ENCODE measurements around the gene DBH. TPM values are rescaled to one million over a fixed set of nuclear protein-coding genes. Genes with fewer than 3 reads are reported as not detected.
"Not testable (repeated sequence)": the region's sequence is repeated elsewhere in the genome, so short reads cannot be mapped to it uniquely, and the experiment has no call there.

The DBH gene
- total RNA-seq, 1 donor from 2014 or later, result 0.13 TPM

GRCh38 chr9:133616643-133617405 lies 19.3 kb upstream of the DBH start:
- ATAC-seq, result no peak
- intact Hi-C loops (cut with DNase I), result no loop called here

GRCh38 chr9:133618726-133619125 lies 17.4 kb upstream of the DBH start:
- ATAC-seq (no peak), DNase-seq (ENCODE audit: low spot score) (no peak)
- intact Hi-C loops (cut with DNase I), result no loop called here

More at GRCh38 chr9:133616643-133617405, 19.3 kb upstream of the DBH start:
- DNase-seq (ENCODE audit: low spot score), result no peak

GRCh38 chr9:133619791-133620190 lies 16.4 kb upstream of the DBH start:
- intact Hi-C loops (cut with DNase I), result no loop called here
- ATAC-seq (no peak), DNase-seq (ENCODE audit: low spot score) (no peak)

- no peak for DNase-seq (ENCODE audit: low spot score)
- ATAC-seq, result no peak
- intact Hi-C loops (cut with DNase I), result no loop called here
Observed at GRCh38 chr9:133621725-133622267, 14.4 kb upstream of the DBH start.

GRCh38 chr9:133622555-133622954 lies 13.6 kb upstream of the DBH start:
- intact Hi-C loops (cut with DNase I), result no loop called here
- no peak for DNase-seq (ENCODE audit: low spot score)
- no peak for ATAC-seq

GRCh38 chr9:133626008-133626407 lies 10.2 kb upstream of the DBH start:
- intact Hi-C loops (cut with DNase I); DNase-seq (ENCODE audit: low spot score); ATAC-seq: not testable (repeated sequence)

- DNase-seq (ENCODE audit: low spot score) (no peak), ATAC-seq (no peak)
- intact Hi-C loops (cut with DNase I), result no loop called here
Observed at GRCh38 chr9:133627341-133627740, 8.8 kb upstream of the DBH start.

GRCh38 chr9:133628766-133629165 lies 7.4 kb upstream of the DBH start:
- DNase-seq (ENCODE audit: low spot score), result no peak
- intact Hi-C loops (cut with DNase I), result no loop called here

GRCh38 chr9:133629221-133630110 lies 6.7 kb upstream of the DBH start:
- no peak for DNase-seq (ENCODE audit: low spot score)
- ATAC-seq, result no peak
- intact Hi-C loops (cut with DNase I), result no loop called here

More at GRCh38 chr9:133628766-133629165, 7.4 kb upstream of the DBH start:
- ATAC-seq, result no peak

GRCh38 chr9:133631111-133631510 lies 5.1 kb upstream of the DBH start:
- ATAC-seq (no peak), DNase-seq (ENCODE audit: low spot score) (no peak)
- intact Hi-C loops (cut with DNase I), result no loop called here

- no peak for ATAC-seq
- DNase-seq (ENCODE audit: low spot score), result no peak
- intact Hi-C loops (cut with DNase I), result no loop called here
Observed at GRCh38 chr9:133632806-133633680, 3.1 kb upstream of the DBH start.

- DNase-seq (ENCODE audit: low spot score) (no peak), ATAC-seq (no peak)
- intact Hi-C loops (cut with DNase I), result no loop called here
Observed at GRCh38 chr9:133633681-133634080, 2.5 kb upstream of the DBH start.

GRCh38 chr9:133634081-133634691 lies 2.0 kb upstream of the DBH start:
- ATAC-seq (peak; percentile 27), DNase-seq (ENCODE audit: low spot score) (no peak)
- intact Hi-C loops (cut with DNase I), result no loop called here

GRCh38 chr9:133635098-133635497 lies 1.1 kb upstream of the DBH start:
- no peak for DNase-seq (ENCODE audit: low spot score)
- intact Hi-C loops (cut with DNase I), result no loop called here
- no peak for ATAC-seq

- DNase-seq (ENCODE audit: low spot score), result no peak
- ATAC-seq, result no peak
Observed at GRCh38 chr9:133636902-133637301, 739 bp downstream of the DBH start.

GRCh38 chr9:133637451-133638055 lies 1.4 kb downstream of the DBH start:
- intact Hi-C loops (cut with DNase I), result no loop called here
- no peak for DNase-seq (ENCODE audit: low spot score)
- ATAC-seq, result no peak

More at GRCh38 chr9:133636902-133637301, 739 bp downstream of the DBH start:
- intact Hi-C loops (cut with DNase I), result no loop called here

GRCh38 chr9:133638076-133638475 lies 1.9 kb downstream of the DBH start:
- ATAC-seq, result no peak
- DNase-seq (ENCODE audit: low spot score), result no peak
- intact Hi-C loops (cut with DNase I), result no loop called here

GRCh38 chr9:133638711-133639110 lies 2.5 kb downstream of the DBH start:
- intact Hi-C loops (cut with DNase I), result no loop called here
- ATAC-seq (no peak), DNase-seq (ENCODE audit: low spot score) (no peak)

Data from sciatic nerve (tissue), 2 donors.